HUES64 (cell line): ENCODE results near the gene TRIM50. TPM values are rescaled to one million over a fixed set of nuclear protein-coding genes. Genes with fewer than 3 reads are reported as not detected.
"Not testable (repeated sequence)": the region's sequence is repeated elsewhere in the genome, so short reads cannot be mapped to it uniquely, and the experiment has no call there.

Source experiments
- H3K27ac ChIP-seq: 2 replicates; pipeline ENCODE4 v1.7.0; 2013; ENCODE audit warnings: low read depth, low read length, inconsistent platforms
- H3K27me3 ChIP-seq: 2 replicates; pipeline ENCODE4 v1.6.1; 2013; ENCODE audit warnings: mild to moderate bottlenecking, low read length; ENCODE audit not compliant: insufficient read depth
- H3K36me3 ChIP-seq: 2 replicates; pipeline ENCODE4 v1.6.1; 2013; ENCODE audit warnings: mild to moderate bottlenecking, low read length; ENCODE audit not compliant: insufficient read depth
- H3K4me1 ChIP-seq: 2 replicates; pipeline ENCODE4 v1.6.1; 2013; ENCODE audit warnings: mild to moderate bottlenecking, low read length, moderate library complexity; ENCODE audit not compliant: insufficient read depth
- H3K4me3 ChIP-seq: 2 replicates; pipeline ENCODE4 v1.5.1; 2013; ENCODE audit warnings: mild to moderate bottlenecking, low read length, moderate library complexity
- H3K9ac ChIP-seq: 2 replicates; pipeline ENCODE4 v1.6.1; 2013; ENCODE audit warnings: mild to moderate bottlenecking, low read depth, low read length
- H3K9me3 ChIP-seq: 2 replicates; pipeline ENCODE4 v1.6.1; 2013; ENCODE audit warnings: low read depth, low read length; ENCODE audit not compliant: insufficient read depth
- WGBS: fragments of 150-250, 120-280 bp; methylation state at CpG from one replicate; pipeline ENCODE4 v1.1.7; 2013; ENCODE audit warnings: missing lambda C conversion rate; 5-methylcytosine and 5-hydroxymethylcytosine counted together
- polyA plus RNA-seq, 2 experiments: library from polyadenylated mRNA; stranded (reverse); fragments of 50-300 nt; gene quantifications; one replicate each; pipeline ENCODE4 v1.2.3, GENCODE V29; 2013

Gene TRIM50
- polyA plus RNA-seq (2013, experiment 1 of 2), result not detected
- not detected for polyA plus RNA-seq (2013, experiment 2 of 2)

GRCh38 chr7:73327922-73328321 lies at the start of gene TRIM50, which contains the start of gene FKBP6:
TSS of gene TRIM50 (minus strand) at chr7:73328082. CDS start at chr7:73324787, 3,295 bp downstream.
TSS of gene FKBP6 (plus strand) at chr7:73328161. CDS start at chr7:73328429, 268 bp downstream.
- not testable (repeated sequence) for H3K4me3 ChIP-seq, H3K27ac ChIP-seq, H3K9me3 ChIP-seq, H3K4me1 ChIP-seq, H3K9ac ChIP-seq, H3K36me3 ChIP-seq, H3K27me3 ChIP-seq
- 97% methylated on average over 43 of the region's 43 CpGs for WGBS

DNA sequence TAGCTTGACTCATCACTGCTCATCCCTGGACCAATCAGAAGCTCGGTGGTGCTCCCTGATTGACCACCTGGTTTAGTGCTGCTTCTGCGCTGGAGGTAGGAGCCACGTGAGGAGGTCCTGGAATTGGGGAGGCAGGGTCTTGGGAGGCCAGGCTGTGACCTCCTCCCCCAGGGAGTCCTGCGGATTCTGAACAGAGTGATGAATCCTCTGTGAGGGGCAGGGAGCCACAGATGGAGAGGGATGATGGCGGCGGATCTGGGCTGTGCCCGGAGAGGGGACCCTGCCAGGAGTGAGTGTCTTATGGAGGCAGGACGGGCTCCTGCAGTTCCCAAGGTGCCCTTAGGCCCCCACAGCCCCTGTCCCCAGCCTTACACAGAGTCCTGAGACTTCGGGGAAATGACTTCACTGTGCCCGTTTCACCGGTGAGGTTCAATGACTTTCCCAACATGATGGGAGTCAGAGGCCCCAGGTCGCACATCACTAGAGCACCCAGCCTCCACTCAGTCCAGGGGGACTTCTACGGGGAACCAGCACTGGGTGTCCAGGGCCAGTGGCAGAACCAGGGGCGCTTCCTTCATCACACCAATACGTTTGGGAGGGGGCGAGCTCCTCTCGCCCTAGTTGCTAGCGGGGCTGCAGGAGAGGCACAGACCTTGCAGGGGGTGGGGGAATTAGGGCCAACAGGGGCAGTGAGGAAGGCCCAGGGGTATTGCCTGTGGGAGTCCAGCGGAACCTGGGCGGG lies 49.0 kb upstream of the TRIM50 start:
- H3K4me3 ChIP-seq, result no peak overlapping the region
- 95% methylated on average over 20 of the region's 20 CpGs for WGBS
- no peaks in the 10 kb centered on the region for H3K36me3 ChIP-seq
- no peaks in the 10 kb centered on the region for H3K9me3 ChIP-seq
- H3K4me1 ChIP-seq, result no peaks in the 10 kb centered on the region
- no peaks in the 10 kb centered on the region for H3K27me3 ChIP-seq
- H3K9ac ChIP-seq, result no peak overlapping the region
- no peak overlapping the region for H3K27ac ChIP-seq

- 92% methylated on average over 4 of the region's 4 CpGs for WGBS
- H3K27me3 ChIP-seq, H3K27ac ChIP-seq: not testable (repeated sequence)
These were observed 48.4 kb upstream of the TRIM50 start for GRCh38 chr7:73376262-73376661.

DNA sequence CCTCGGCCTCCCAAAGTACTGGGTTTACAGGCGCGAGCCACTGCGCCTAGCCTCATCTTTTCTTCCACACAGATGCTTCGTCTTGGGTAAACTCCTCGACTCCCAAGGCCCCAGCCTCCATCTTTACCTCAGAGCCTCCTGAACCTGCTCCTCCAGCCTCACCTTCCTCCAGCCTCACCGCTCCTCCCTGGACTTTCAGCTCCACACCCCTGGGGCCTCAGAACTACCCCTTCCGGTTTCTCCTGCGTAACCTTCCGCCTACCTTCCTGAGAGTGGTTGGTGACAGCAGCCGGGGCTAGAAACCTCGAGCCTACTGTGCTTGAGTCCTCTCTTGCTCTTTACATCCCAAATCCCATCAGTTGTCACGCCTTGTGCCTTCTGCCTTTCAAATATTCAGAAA lies 45.9 kb upstream of the TRIM50 start:
- no peak overlapping the region for H3K27ac ChIP-seq
- H3K4me3 ChIP-seq, result no peak overlapping the region
- no peaks in the 10 kb centered on the region for H3K4me1 ChIP-seq
- H3K36me3 ChIP-seq, result no peaks in the 10 kb centered on the region
- H3K27me3 ChIP-seq, result no peaks in the 10 kb centered on the region
- 93% methylated on average over 13 of the region's 13 CpGs for WGBS
- H3K9ac ChIP-seq, result no peak overlapping the region
- H3K9me3 ChIP-seq, result no peaks in the 10 kb centered on the region

More at GRCh38 chr7:73376262-73376661, 48.4 kb upstream of the TRIM50 start:
- H3K4me3 ChIP-seq, H3K36me3 ChIP-seq, H3K4me1 ChIP-seq, H3K9ac ChIP-seq, H3K9me3 ChIP-seq: not testable (repeated sequence)

DNA sequence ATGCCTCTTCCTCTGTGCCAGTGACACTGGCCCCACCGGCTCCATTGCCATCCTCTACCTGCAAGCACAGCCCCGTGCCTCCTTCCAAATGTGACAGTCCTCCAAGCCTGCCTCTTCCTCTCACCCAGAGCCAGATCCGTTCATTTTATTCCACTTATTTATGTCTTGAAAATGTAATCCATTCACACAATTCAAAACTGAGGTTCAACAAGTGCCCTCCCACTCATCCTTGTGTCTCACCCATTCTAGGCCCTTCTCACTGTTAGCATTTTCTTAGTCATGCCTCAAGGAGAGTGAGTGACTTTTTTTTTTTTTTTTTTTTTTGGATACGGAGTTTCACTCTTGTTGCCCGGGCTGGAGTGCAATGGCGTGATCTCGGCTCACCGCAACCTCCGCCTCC lies 41.7 kb upstream of the TRIM50 start:
- Histone ChIP-seq H3K4me1 (no peaks in the 10 kb centered on the region), H3K9me3 (no peaks in the 10 kb centered on the region), H3K36me3 (no peaks in the 10 kb centered on the region), H3K27ac (no peak overlapping the region), H3K4me3 (no peak overlapping the region), H3K9ac (no peak overlapping the region), H3K27me3 (no peaks in the 10 kb centered on the region)
- 95% methylated on average over 9 of the region's 9 CpGs for WGBS

DNA sequence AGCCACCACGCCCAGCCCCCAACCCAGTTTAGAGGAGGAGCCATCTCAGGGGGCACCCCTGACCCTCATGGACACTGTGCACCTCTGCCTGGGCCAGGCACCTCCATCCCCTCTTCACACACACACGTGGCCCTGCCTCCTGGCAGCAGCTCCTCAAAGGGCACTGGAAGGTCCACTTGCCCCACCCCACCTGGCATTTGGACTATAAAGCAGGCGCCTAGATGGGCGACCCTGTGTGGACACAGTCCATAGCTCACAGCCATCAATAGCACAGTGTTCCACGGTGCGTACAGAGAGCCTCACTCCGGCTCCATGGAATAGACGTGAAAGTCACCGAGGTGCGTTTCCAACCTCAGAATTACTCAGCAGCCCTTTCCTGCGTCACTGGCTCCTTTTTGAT lies 41.1 kb upstream of the TRIM50 start:
- Histone ChIP-seq H3K36me3 (no peaks in the 10 kb centered on the region), H3K27me3 (no peaks in the 10 kb centered on the region), H3K27ac (no peak overlapping the region), H3K4me3 (no peak overlapping the region), H3K4me1 (no peaks in the 10 kb centered on the region), H3K9me3 (no peaks in the 10 kb centered on the region), H3K9ac (no peak overlapping the region)
- WGBS, result 92% methylated on average over 11 of the region's 11 CpGs

DNA sequence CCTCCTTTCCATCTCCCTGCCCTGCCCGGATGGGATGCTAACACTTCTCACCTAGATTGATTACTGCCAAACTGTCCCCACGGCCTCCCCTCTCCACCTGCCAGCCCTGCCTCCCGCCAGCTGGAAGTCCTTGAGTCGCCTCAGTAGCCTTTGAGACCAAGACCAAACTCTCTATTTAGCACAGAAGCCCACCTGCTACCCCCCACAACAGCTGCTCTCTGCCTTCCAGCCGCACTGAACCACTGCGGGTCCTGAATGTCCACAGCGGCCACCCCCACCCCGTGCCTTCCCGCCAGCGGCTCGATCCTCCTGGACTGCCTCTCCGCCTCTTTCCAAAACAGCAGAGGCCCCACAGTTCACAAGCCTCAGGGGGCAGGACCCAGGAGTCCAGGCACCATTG lies 39.1 kb upstream of the TRIM50 start:
- WGBS, result 83% methylated on average over 12 of the region's 12 CpGs
- Histone ChIP-seq H3K4me1 (no peaks in the 10 kb centered on the region), H3K36me3 (no peaks in the 10 kb centered on the region), H3K9me3 (no peaks in the 10 kb centered on the region), H3K27ac (no peak overlapping the region), H3K9ac (no peak overlapping the region), H3K4me3 (no peak overlapping the region), H3K27me3 (no peaks in the 10 kb centered on the region)

DNA sequence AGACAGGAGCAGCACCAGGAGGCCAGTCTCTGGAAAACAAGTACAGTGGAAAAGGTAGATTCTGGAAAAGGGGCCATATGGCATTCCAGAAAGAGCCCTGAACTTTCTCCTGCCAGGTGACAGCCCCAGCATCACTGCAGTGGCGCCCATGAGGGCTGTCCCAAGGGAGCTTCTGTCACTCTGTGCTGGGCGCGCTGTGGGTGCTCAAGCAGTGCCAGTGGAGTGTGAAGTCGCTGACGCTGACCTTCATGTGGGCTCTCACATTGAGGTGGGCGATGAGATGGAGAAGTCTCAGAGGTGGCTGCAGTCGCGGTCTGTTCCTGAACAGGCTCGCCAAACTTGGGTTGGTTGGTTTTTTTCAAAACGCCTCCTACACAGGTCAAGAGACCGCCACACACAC lies 38.2 kb upstream of the TRIM50 start:
- Histone ChIP-seq H3K27me3 (no peaks in the 10 kb centered on the region), H3K4me3 (no peak overlapping the region), H3K9ac (no peak overlapping the region), H3K36me3 (no peaks in the 10 kb centered on the region), H3K4me1 (no peaks in the 10 kb centered on the region), H3K27ac (no peak overlapping the region), H3K9me3 (no peaks in the 10 kb centered on the region)
- 94% methylated on average over 11 of the region's 11 CpGs for WGBS

- 84% methylated on average over 25 of the region's 25 CpGs for WGBS
- Histone ChIP-seq H3K27me3 (no peaks in the 10 kb centered on the region), H3K9me3 (no peaks in the 10 kb centered on the region), H3K27ac (no peak overlapping the region), H3K4me3 (no peak overlapping the region), H3K36me3 (no peaks in the 10 kb centered on the region), H3K9ac (no peak overlapping the region), H3K4me1 (no peaks in the 10 kb centered on the region)
These were observed 36.3 kb upstream of the TRIM50 start for GRCh38 chr7:73364006-73364728.

- WGBS, result 94% methylated on average over 28 of the region's 28 CpGs
- Histone ChIP-seq H3K9ac (no peak overlapping the region), H3K9me3 (no peaks in the 10 kb centered on the region), H3K27me3 (no peaks in the 10 kb centered on the region), H3K4me1 (no peaks in the 10 kb centered on the region), H3K36me3 (no peaks in the 10 kb centered on the region), H3K4me3 (no peak overlapping the region), H3K27ac (no peak overlapping the region)
These were observed 35.5 kb upstream of the TRIM50 start for GRCh38 chr7:73363225-73364005.

- H3K36me3 ChIP-seq, H3K4me3 ChIP-seq, H3K27ac ChIP-seq, H3K27me3 ChIP-seq, H3K9me3 ChIP-seq, H3K4me1 ChIP-seq, H3K9ac ChIP-seq: not testable (repeated sequence)
- WGBS, result 83% methylated on average over 1 of the region's 1 CpG
These were observed 32.7 kb upstream of the TRIM50 start for GRCh38 chr7:73360590-73360989.
